Measurements from ENCODE around the gene CACNG4. TPM values are rescaled to one million over a fixed set of nuclear protein-coding genes. Genes with fewer than 3 reads are reported as not detected.

CACNG4 gene
- polyA plus RNA-seq, 3 donors, result 0.12 to 0.29 TPM; not detected in 1

GRCh38 chr17:66942451-66943264 lies 21.8 kb upstream of the CACNG4 start:
- no peak overlapping the region for H3K27ac ChIP-seq (ENCODE audit: low read depth, low read length)
- 68 to 70% (median 69%) methylated on average over 6 to 8 of the region's 8 CpGs for WGBS, 3 donors

- WGBS, 3 donors, result 79 to 86% (median 81%) methylated on average over 6 of the region's 6 CpGs
- H3K27ac ChIP-seq (ENCODE audit: low read depth, low read length), result no peak overlapping the region
These were observed 21.0 kb upstream of the CACNG4 start for GRCh38 chr17:66943484-66943883.

GRCh38 chr17:66944351-66945146 lies 20.0 kb upstream of the CACNG4 start:
- H3K27ac ChIP-seq (ENCODE audit: low read depth, low read length), result no peak overlapping the region
- 14 to 25% (median 19%) methylated on average over 15 of the region's 15 CpGs for WGBS, 3 donors

GRCh38 chr17:66945147-66945835 lies 19.2 kb upstream of the CACNG4 start:
- WGBS, 3 donors, result 22 to 36% (median 27%) methylated on average over 18 of the region's 18 CpGs
- H3K27ac ChIP-seq (ENCODE audit: low read depth, low read length), result no peak overlapping the region

- 85 to 90% (median 88%) methylated on average over 6 of the region's 6 CpGs for WGBS, 3 donors
These were observed 18.3 kb upstream of the CACNG4 start for GRCh38 chr17:66946251-66946650.

GRCh38 chr17:66947311-66947710 lies 17.2 kb upstream of the CACNG4 start:
- no peak overlapping the region for H3K27ac ChIP-seq (ENCODE audit: low read depth, low read length)
- 88 to 89% (median 88%) methylated on average over 6 of the region's 6 CpGs for WGBS, 3 donors

More at GRCh38 chr17:66946251-66946650, 18.3 kb upstream of the CACNG4 start:
- no peak overlapping the region for H3K27ac ChIP-seq (ENCODE audit: low read depth, low read length)

GRCh38 chr17:66948061-66948750 lies 16.3 kb upstream of the CACNG4 start:
- no peak overlapping the region for H3K27ac ChIP-seq (ENCODE audit: low read depth, low read length)
- WGBS, 3 donors, result 76 to 82% (median 79%) methylated on average over 11 of the region's 11 CpGs

GRCh38 chr17:66949501-66949900 lies 15.0 kb upstream of the CACNG4 start:
- H3K27ac ChIP-seq (ENCODE audit: low read depth, low read length), result no peak overlapping the region
- WGBS, 3 donors, result 62 to 82% (median 73%) methylated on average over 10 of the region's 10 CpGs

- no peak overlapping the region for H3K27ac ChIP-seq (ENCODE audit: low read depth, low read length)
- 88 to 89% (median 89%) methylated on average over 3 of the region's 3 CpGs for WGBS, 3 donors
These were observed 14.2 kb upstream of the CACNG4 start for GRCh38 chr17:66950325-66950724.

- WGBS, 3 donors, result 80 to 90% (median 86%) methylated on average over 6 of the region's 6 CpGs
- no peak overlapping the region for H3K27ac ChIP-seq (ENCODE audit: low read depth, low read length)
These were observed 13.5 kb upstream of the CACNG4 start for GRCh38 chr17:66950886-66951604.

- 72 to 84% (median 73%) methylated on average over 4 of the region's 4 CpGs for WGBS, 3 donors
- H3K27ac ChIP-seq (ENCODE audit: low read depth, low read length), result no peak overlapping the region
These were observed 12.9 kb upstream of the CACNG4 start for GRCh38 chr17:66951605-66951953.

- WGBS, 3 donors, result 60 to 78% (median 70%) methylated on average over 10 of the region's 10 CpGs
- H3K27ac ChIP-seq (ENCODE audit: low read depth, low read length), result no peak overlapping the region
These were observed 12.4 kb upstream of the CACNG4 start for GRCh38 chr17:66952031-66952524.

- H3K27ac ChIP-seq (ENCODE audit: low read depth, low read length), result no peak overlapping the region
- WGBS, 3 donors, result 82 to 86% (median 85%) methylated on average over 14 of the region's 14 CpGs
These were observed 11.6 kb upstream of the CACNG4 start for GRCh38 chr17:66952681-66953629.

GRCh38 chr17:66953630-66954020 lies 10.9 kb upstream of the CACNG4 start:
- 44 to 51% (median 45%) methylated on average over 7 of the region's 7 CpGs for WGBS, 3 donors
- H3K27ac ChIP-seq (ENCODE audit: low read depth, low read length), result no peak overlapping the region

- H3K27ac ChIP-seq (ENCODE audit: low read depth, low read length), result no peak overlapping the region
- 80 to 93% (median 90%) methylated on average over 3 of the region's 3 CpGs for WGBS, 3 donors
These were observed 9.9 kb upstream of the CACNG4 start for GRCh38 chr17:66954632-66955031.

- 93 to 96% (median 94%) methylated on average over 5 of the region's 5 CpGs for WGBS, 3 donors
- no peak overlapping the region for H3K27ac ChIP-seq (ENCODE audit: low read depth, low read length)
These were observed 8.7 kb upstream of the CACNG4 start for GRCh38 chr17:66955821-66956220.

- no peak overlapping the region for H3K27ac ChIP-seq (ENCODE audit: low read depth, low read length)
- WGBS, 3 donors, result 84 to 90% (median 87%) methylated on average over 6 of the region's 6 CpGs
These were observed 7.6 kb upstream of the CACNG4 start for GRCh38 chr17:66956941-66957340.
